ENCODE results near the gene CCDC110. TPM values are rescaled to one million over a fixed set of nuclear protein-coding genes. Genes with fewer than 3 reads are reported as not detected.

Gene CCDC110
- total and polyA plus RNA-seq, 2 of the 4 experiments (the other 2 are of a cell fraction) = 0.46 to 0.90 TPM

- Histone ChIP-seq H2AFZ (replicated peaks; ENCODE audit: low read length, poor library complexity) (peak overlapping the region; percentile 97), H3K79me1 (ENCODE audit: low read depth in 1 of 2, low read length in 2 of 2) (peaks cover 14 to 23% of the 10 kb centered on the region in 2 experiments), H3K23ac (ENCODE audit: low read depth, low read length) (peak overlapping the region; percentile 64), H3K4me1 (ENCODE audit: control insufficient read depth, insufficient read depth, low read length) (peaks cover 5% of the 10 kb centered on the region; the same call in 1 of the 2 replicates), H3K4me3 (ENCODE audit: insufficient read depth, low read depth, low read length) (peak overlapping the region; percentile 63), H3K4ac (ENCODE audit: low read depth, low read length) (peak overlapping the region; percentile 94), H4K20me1 (ENCODE audit: insufficient read depth, low read length) (peaks cover 6% of the 10 kb centered on the region; the same call in 1 of the 2 replicates), H2AK5ac (ENCODE audit: low read depth, low read length) (peak overlapping the region; percentile 84; the same call in 1 of the 2 replicates), H2AK9ac (replicated peaks; ENCODE audit: low read depth, low read length, poor library complexity) (peak overlapping the region; percentile 48), H2BK20ac (ENCODE audit: low read depth, low read length) (no peak overlapping the region), H3K4me2 (ENCODE audit: low read depth, low read length) (peak overlapping the region; percentile 100), H3K9me1 (ENCODE audit: insufficient read depth, low read length) (peaks cover 11% of the 10 kb centered on the region), H3K9me3 (ENCODE audit: control insufficient read depth, insufficient read depth, low read length) (no peaks in the 10 kb centered on the region), H4K91ac (ENCODE audit: insufficient read depth, low read depth, low read length) (peak overlapping the region; percentile 84), H3K27me3 (ENCODE audit: control insufficient read depth, insufficient read depth, low read length) (no peaks in the 10 kb centered on the region), H4K5ac (ENCODE audit: low read depth, low read length) (peak overlapping the region; percentile 44), H3K18ac (ENCODE audit: low read depth, low read length) (peak overlapping the region; percentile 10), H2BK5ac (ENCODE audit: low read depth, low read length, poor library complexity, severe bottlenecking) (peak overlapping the region; percentile 96), H3K36me3 (ENCODE audit: control insufficient read depth, insufficient read depth, low read length) (no peaks in the 10 kb centered on the region), H4K8ac (ENCODE audit: low read depth in 2 of 2, low read length in 2 of 2) (peak overlapping the region; percentile 9 to 99), H3K14ac (replicated peaks; ENCODE audit: low read depth, low read length) (peak overlapping the region; percentile 86), H3K9ac (ENCODE audit: low read depth, low read length) (peak overlapping the region; percentile 93), H3K56ac (ENCODE audit: extremely low read depth, insufficient read depth, low read length) (peak overlapping the region; percentile 87), H3K27ac (ENCODE audit: insufficient read depth, low read length) (peak overlapping the region; percentile 96), H2BK15ac (ENCODE audit: low read depth, low read length) (peak overlapping the region; percentile 27; the same call in 1 of the 3 replicates), H2BK120ac (ENCODE audit: low read depth, low read length) (peak overlapping the region; percentile 99)
- DNase-seq (peak; percentile 36), ATAC-seq (ENCODE audit: low read depth) (peak; percentile 54)
- in situ Hi-C loops (cut with MboI; ENCODE audit: low sequenced_read_pairs) = no loop called here
- TF ChIP-seq BHLHE40 (IDR thresholded peaks at IDR 0.05; ENCODE audit: low read depth, low read length) = 0 out of 2 replicates have a peak, but pooled peaks have one; percentile 35
- no peak for TF ChIP-seq MXI1 (IDR thresholded peaks at IDR 0.05; ENCODE audit: borderline replicate concordance, low read depth, low read length)
- no peak for TF ChIP-seq MAZ (IDR thresholded peaks at IDR 0.05; ENCODE audit: borderline replicate concordance, low read depth, low read length)
- dilution Hi-C loops (cut with HindIII; ENCODE audit: low sequenced_read_pairs, unreplicated experiment) = no loop called here
- 50% methylated on average over 2 of the region's 13 CpGs; no CpG with 5 or more reads in 1 of the 2 experiments for WGBS, 2 experiments (ENCODE audit: extremely low coverage in 2 of 2, insufficient read length in 1 of 2)
- POLR2A ChIA-PET (ENCODE audit: unreplicated experiment) = interaction anchor here (0.6 kb wide), 1 partner anchor 13 kb away, joined by 3 read pairs; no protein-coding TSS in a partner anchor
- intact Hi-C loops (cut with micrococcal nuclease) = loop anchor here (2.0 to 5.0 kb wide), 2 partner anchors 46 to 172 kb away; partner anchors contain the start of gene CCDC110
- CTCF ChIA-PET = no interaction called here
- TSS peak; percentile 77 for BruUV-seq (replicated peaks)
Observed at GRCh38 chr4:185424905-185425646, 46.5 kb downstream of the CCDC110 start.
